Measurements from ENCODE around the gene TESK2. TPM values are rescaled to one million over a fixed set of nuclear protein-coding genes. Genes with fewer than 3 reads are reported as not detected.

TESK2 gene
- total RNA-seq, 3 donors from 2014 or later (not counting 1 experiment from before 2014, with no cell fraction given), result 5.1 to 7.4 (median 6.0) TPM

- no peak for DNase-seq
Observed at GRCh38 chr1:45458894-45459293, 32.1 kb downstream of the TESK2 start.

GRCh38 chr1:45456531-45456930 is 34.4 kb downstream of the TESK2 start:
- Histone ChIP-seq H3K4me3 (ENCODE audit: low read length) (no peak overlapping the region), H3K9me3 (ENCODE audit: control insufficient read depth, insufficient read depth, low read length) (no peaks in the 10 kb centered on the region), H3K4me1 (ENCODE audit: control insufficient read depth, insufficient read depth, low read length) (no peaks in the 10 kb centered on the region), H3K27me3 (ENCODE audit: control insufficient read depth, insufficient read depth, low read length) (no peaks in the 10 kb centered on the region), H3K36me3 (ENCODE audit: control insufficient read depth, insufficient read depth, low read length) (no peaks in the 10 kb centered on the region), H3K27ac (ENCODE audit: low read length) (no peak overlapping the region)
- Mint-ChIP-seq H3K9me3 (no peaks in the 10 kb centered on the region), H3K4me1 (no peaks in the 10 kb centered on the region), H3K4me3 (no peak overlapping the region), H3K27ac (no peak overlapping the region), H3K27me3 (ENCODE audit: low read depth in 2 of 2) (no peaks in the 10 kb centered on the region), H3K36me3 (no peaks in the 10 kb centered on the region)
- ATAC-seq (no peak), DNase-seq (no peak)
- intact Hi-C loops (cut with micrococcal nuclease), result no loop called here
- TF ChIP-seq CTCF (IDR thresholded peaks at IDR 0.05), result no peak

More at GRCh38 chr1:45458894-45459293, 32.1 kb downstream of the TESK2 start:
- no peaks in the 10 kb centered on the region for H3K27me3 Mint-ChIP-seq (ENCODE audit: low read depth in 2 of 2)
- H3K36me3 Mint-ChIP-seq, result no peaks in the 10 kb centered on the region
- no peak for TF ChIP-seq CTCF (IDR thresholded peaks at IDR 0.05)
- 100% methylated on average over 2 of the region's 2 CpGs for WGBS (ENCODE audit: insufficient coverage)
- Histone ChIP-seq H3K4me1 (ENCODE audit: control insufficient read depth, insufficient read depth, low read length) (no peaks in the 10 kb centered on the region), H3K27me3 (ENCODE audit: control insufficient read depth, insufficient read depth, low read length) (no peaks in the 10 kb centered on the region), H3K9me3 (ENCODE audit: control insufficient read depth, insufficient read depth, low read length) (no peaks in the 10 kb centered on the region), H3K27ac (ENCODE audit: low read length) (no peak overlapping the region), H3K36me3 (ENCODE audit: control insufficient read depth, insufficient read depth, low read length) (no peaks in the 10 kb centered on the region), H3K4me3 (ENCODE audit: low read length) (no peak overlapping the region)
- H3K9me3 Mint-ChIP-seq, result no peaks in the 10 kb centered on the region
- intact Hi-C loops (cut with micrococcal nuclease), result no loop called here
- no peak overlapping the region for H3K27ac Mint-ChIP-seq
- H3K4me1 Mint-ChIP-seq, result no peaks in the 10 kb centered on the region
- no peak for ATAC-seq
- H3K4me3 Mint-ChIP-seq, result no peak overlapping the region

- H3K27ac ChIP-seq (ENCODE audit: low read length), result no peak overlapping the region
- H3K4me3 ChIP-seq (ENCODE audit: low read length), result no peak overlapping the region
- H3K36me3 ChIP-seq (ENCODE audit: control insufficient read depth, insufficient read depth, low read length), result no peaks in the 10 kb centered on the region
- DNase-seq, result no peak
- H3K4me1 Mint-ChIP-seq, result no peaks in the 10 kb centered on the region
- H3K27me3 Mint-ChIP-seq (ENCODE audit: low read depth in 2 of 2), result no peaks in the 10 kb centered on the region
- H3K4me3 Mint-ChIP-seq, result no peak overlapping the region
- no peaks in the 10 kb centered on the region for H3K9me3 Mint-ChIP-seq
- 93% methylated on average over 4 of the region's 4 CpGs for WGBS (ENCODE audit: insufficient coverage)
- intact Hi-C loops (cut with micrococcal nuclease), result no loop called here
- H3K4me1 ChIP-seq (ENCODE audit: control insufficient read depth, insufficient read depth, low read length), result no peaks in the 10 kb centered on the region
- no peak overlapping the region for H3K27ac Mint-ChIP-seq
- no peak for TF ChIP-seq CTCF (IDR thresholded peaks at IDR 0.05)
- ATAC-seq, result no peak
- H3K9me3 ChIP-seq (ENCODE audit: control insufficient read depth, insufficient read depth, low read length), result no peaks in the 10 kb centered on the region
- H3K27me3 ChIP-seq (ENCODE audit: control insufficient read depth, insufficient read depth, low read length), result no peaks in the 10 kb centered on the region
- no peaks in the 10 kb centered on the region for H3K36me3 Mint-ChIP-seq
Observed at GRCh38 chr1:45455162-45455561, 35.8 kb downstream of the TESK2 start.

DNA sequence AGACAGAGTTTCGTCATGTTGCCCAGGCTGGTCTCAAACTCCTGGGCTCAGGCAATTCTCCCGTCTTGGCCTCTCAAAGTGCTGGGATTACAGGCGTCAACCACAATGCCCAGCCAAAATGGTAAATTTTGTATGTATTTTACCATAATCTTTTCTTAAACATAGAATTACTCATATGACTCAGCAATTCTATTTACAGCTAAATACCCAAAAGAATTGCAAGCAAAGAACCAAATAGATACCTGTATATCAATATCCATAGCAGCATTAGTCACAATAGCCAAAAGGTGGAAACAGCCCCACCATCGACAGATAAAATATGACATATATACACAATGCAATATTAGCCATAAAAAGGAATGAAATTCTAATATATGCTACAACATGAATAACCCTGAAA is 36.5 kb downstream of the TESK2 start:
- Histone ChIP-seq H3K9me3 (ENCODE audit: control insufficient read depth, insufficient read depth, low read length) (no peaks in the 10 kb centered on the region), H3K4me3 (ENCODE audit: low read length) (no peak overlapping the region), H3K27ac (ENCODE audit: low read length) (no peak overlapping the region), H3K36me3 (ENCODE audit: control insufficient read depth, insufficient read depth, low read length) (no peaks in the 10 kb centered on the region), H3K4me1 (ENCODE audit: control insufficient read depth, insufficient read depth, low read length) (no peaks in the 10 kb centered on the region), H3K27me3 (ENCODE audit: control insufficient read depth, insufficient read depth, low read length) (no peaks in the 10 kb centered on the region)
- intact Hi-C loops (cut with micrococcal nuclease), result no loop called here
- 84% methylated on average over 4 of the region's 4 CpGs for WGBS (ENCODE audit: insufficient coverage)
- no peak overlapping the region for H3K27ac Mint-ChIP-seq
- no peaks in the 10 kb centered on the region for H3K9me3 Mint-ChIP-seq
- H3K27me3 Mint-ChIP-seq (ENCODE audit: low read depth in 2 of 2), result no peaks in the 10 kb centered on the region
- DNase-seq (no peak), ATAC-seq (no peak)
- TF ChIP-seq CTCF (IDR thresholded peaks at IDR 0.05), result no peak
- H3K4me3 Mint-ChIP-seq, result no peak overlapping the region
- H3K36me3 Mint-ChIP-seq, result no peaks in the 10 kb centered on the region
- no peaks in the 10 kb centered on the region for H3K4me1 Mint-ChIP-seq
